Duodenal mucosa (tissue), 2 donors: ENCODE results near the gene PAK3.

Experiments used
- H3K27ac ChIP-seq: one replicate; pipeline ENCODE4 v1.7.0; 2013; ENCODE audit warnings: low read depth, low read length
- H3K27me3 ChIP-seq, 2 donors: one replicate each; pipeline ENCODE4 v1.7.0; 2013; ENCODE audit warnings: low read length in 2 of 2, control low read depth in 1 of 2; ENCODE audit not compliant: insufficient read depth in 2 of 2, control insufficient read depth in 1 of 2
- H3K36me3 ChIP-seq, 2 donors: one replicate each; pipeline ENCODE4 v1.7.0; 2013; ENCODE audit warnings: low read length in 2 of 2, control low read depth in 1 of 2; ENCODE audit not compliant: insufficient read depth in 2 of 2, control insufficient read depth in 1 of 2
- H3K4me1 ChIP-seq, 2 donors: one replicate each; pipeline ENCODE4 v1.7.0; 2013; ENCODE audit warnings: low read length in 2 of 2, control low read depth in 1 of 2; ENCODE audit not compliant: insufficient read depth in 2 of 2, control insufficient read depth in 1 of 2
- H3K4me3 ChIP-seq, 2 donors: one replicate each; pipeline ENCODE4 v1.7.0; 2013; ENCODE audit warnings: low read length in 2 of 2, low read depth in 1 of 2
- H3K9ac ChIP-seq, 2 donors: one replicate each; pipeline ENCODE4 v1.7.0; 2013; ENCODE audit warnings: low read length in 2 of 2, low read depth in 1 of 2
- H3K9me3 ChIP-seq, 2 donors: one replicate each; pipeline ENCODE4 v1.7.0; 2013; ENCODE audit warnings: low read length in 2 of 2, control low read depth in 1 of 2; ENCODE audit not compliant: control insufficient read depth in 1 of 2

PAK3 gene

GRCh38 chrX:111101580-111101979 is 5.6 kb downstream of the PAK3 start:
- H3K4me3 ChIP-seq: no peak overlapping the region
- H3K9ac ChIP-seq: no peak overlapping the region
- H3K27ac ChIP-seq: no peak overlapping the region
- no peaks in the 10 kb centered on the region for H3K9me3 ChIP-seq
- no peaks in the 10 kb centered on the region for H3K27me3 ChIP-seq
- no peaks in the 10 kb centered on the region for H3K36me3 ChIP-seq
- H3K4me1 ChIP-seq: no peaks in the 10 kb centered on the region

- no peaks in the 10 kb centered on the region for H3K27me3 ChIP-seq
- H3K4me1 ChIP-seq: no peaks in the 10 kb centered on the region
- no peaks in the 10 kb centered on the region for H3K36me3 ChIP-seq
- H3K27ac ChIP-seq: no peak overlapping the region
- H3K9me3 ChIP-seq: no peaks in the 10 kb centered on the region
- H3K9ac ChIP-seq: no peak overlapping the region
- no peak overlapping the region for H3K4me3 ChIP-seq
Measured at GRCh38 chrX:111102636-111103035, 6.6 kb downstream of the PAK3 start.

GRCh38 chrX:111103246-111103645 is 7.3 kb downstream of the PAK3 start:
- Histone ChIP-seq H3K9ac (no peak overlapping the region), H3K27me3 (no peaks in the 10 kb centered on the region), H3K27ac (no peak overlapping the region), H3K4me1 (no peaks in the 10 kb centered on the region), H3K9me3 (no peaks in the 10 kb centered on the region), H3K4me3 (no peak overlapping the region), H3K36me3 (no peaks in the 10 kb centered on the region)

- no peaks in the 10 kb centered on the region for H3K27me3 ChIP-seq
- H3K36me3 ChIP-seq: no peaks in the 10 kb centered on the region
- H3K27ac ChIP-seq: no peak overlapping the region
- no peak overlapping the region for H3K9ac ChIP-seq
- no peak overlapping the region for H3K4me3 ChIP-seq
- no peaks in the 10 kb centered on the region for H3K4me1 ChIP-seq
- no peaks in the 10 kb centered on the region for H3K9me3 ChIP-seq
Measured at GRCh38 chrX:111110098-111110775, 14.2 kb downstream of the PAK3 start.

GRCh38 chrX:111114806-111115205 is 18.8 kb downstream of the PAK3 start:
- H3K9ac ChIP-seq: no peak overlapping the region
- no peaks in the 10 kb centered on the region for H3K9me3 ChIP-seq
- H3K27me3 ChIP-seq: no peaks in the 10 kb centered on the region
- no peaks in the 10 kb centered on the region for H3K4me1 ChIP-seq
- H3K4me3 ChIP-seq: no peak overlapping the region
- H3K36me3 ChIP-seq: no peaks in the 10 kb centered on the region
- H3K27ac ChIP-seq: no peak overlapping the region

GRCh38 chrX:111116666-111117065 is 20.7 kb downstream of the PAK3 start:
- Histone ChIP-seq H3K9me3 (no peaks in the 10 kb centered on the region), H3K4me1 (no peaks in the 10 kb centered on the region), H3K27me3 (no peaks in the 10 kb centered on the region), H3K9ac (no peak overlapping the region), H3K36me3 (no peaks in the 10 kb centered on the region), H3K27ac (no peak overlapping the region), H3K4me3 (no peak overlapping the region)

- Histone ChIP-seq H3K4me1 (no peaks in the 10 kb centered on the region), H3K9me3 (no peaks in the 10 kb centered on the region), H3K9ac (no peak overlapping the region), H3K27me3 (no peaks in the 10 kb centered on the region), H3K27ac (no peak overlapping the region), H3K36me3 (no peaks in the 10 kb centered on the region), H3K4me3 (no peak overlapping the region)
Measured at GRCh38 chrX:111119341-111119740, 23.4 kb downstream of the PAK3 start.

- H3K9me3 ChIP-seq: no peaks in the 10 kb centered on the region
- peak overlapping the region in 1 of 2 donors; percentile 26 for H3K4me3 ChIP-seq
- H3K27me3 ChIP-seq: no peaks in the 10 kb centered on the region
- no peaks in the 10 kb centered on the region for H3K4me1 ChIP-seq
- H3K9ac ChIP-seq: no peak overlapping the region
- no peak overlapping the region for H3K27ac ChIP-seq
- H3K36me3 ChIP-seq: no peaks in the 10 kb centered on the region
Measured at GRCh38 chrX:111123125-111123524, 27.1 kb downstream of the PAK3 start.

- Histone ChIP-seq H3K4me1 (no peaks in the 10 kb centered on the region), H3K36me3 (no peaks in the 10 kb centered on the region), H3K9me3 (no peaks in the 10 kb centered on the region), H3K27me3 (no peaks in the 10 kb centered on the region), H3K9ac (no peak overlapping the region), H3K4me3 (no peak overlapping the region), H3K27ac (no peak overlapping the region)
Measured at GRCh38 chrX:111123606-111124179, 27.7 kb downstream of the PAK3 start.

GRCh38 chrX:111124418-111124817 is 28.4 kb downstream of the PAK3 start:
- Histone ChIP-seq H3K27ac (no peak overlapping the region), H3K36me3 (no peaks in the 10 kb centered on the region), H3K4me3 (no peak overlapping the region), H3K27me3 (no peaks in the 10 kb centered on the region), H3K9ac (no peak overlapping the region), H3K9me3 (no peaks in the 10 kb centered on the region), H3K4me1 (no peaks in the 10 kb centered on the region)
